ENCODE measurements around the gene TMEM201.

DNA sequence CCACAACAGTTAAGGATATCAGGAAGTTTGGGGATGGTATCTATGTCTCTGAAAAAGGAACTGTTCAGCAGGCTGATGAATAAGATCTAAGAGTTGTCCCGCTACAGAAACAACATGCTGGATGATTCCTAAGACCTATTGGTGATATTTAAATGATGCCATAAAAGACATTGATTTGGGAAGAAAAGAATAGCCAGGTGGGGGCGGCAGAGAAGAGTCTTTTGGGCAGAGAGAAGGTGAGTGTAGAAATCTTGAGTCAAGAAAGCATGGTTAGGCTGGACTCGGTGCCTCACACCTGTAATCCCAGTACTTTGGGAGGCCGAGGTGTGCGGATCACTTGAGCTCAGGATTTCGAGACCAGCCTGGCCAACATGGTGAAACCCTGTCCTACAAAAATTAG is 11.8 kb upstream of the TMEM201 start:
- TF ChIP-seq, protein P1, sequence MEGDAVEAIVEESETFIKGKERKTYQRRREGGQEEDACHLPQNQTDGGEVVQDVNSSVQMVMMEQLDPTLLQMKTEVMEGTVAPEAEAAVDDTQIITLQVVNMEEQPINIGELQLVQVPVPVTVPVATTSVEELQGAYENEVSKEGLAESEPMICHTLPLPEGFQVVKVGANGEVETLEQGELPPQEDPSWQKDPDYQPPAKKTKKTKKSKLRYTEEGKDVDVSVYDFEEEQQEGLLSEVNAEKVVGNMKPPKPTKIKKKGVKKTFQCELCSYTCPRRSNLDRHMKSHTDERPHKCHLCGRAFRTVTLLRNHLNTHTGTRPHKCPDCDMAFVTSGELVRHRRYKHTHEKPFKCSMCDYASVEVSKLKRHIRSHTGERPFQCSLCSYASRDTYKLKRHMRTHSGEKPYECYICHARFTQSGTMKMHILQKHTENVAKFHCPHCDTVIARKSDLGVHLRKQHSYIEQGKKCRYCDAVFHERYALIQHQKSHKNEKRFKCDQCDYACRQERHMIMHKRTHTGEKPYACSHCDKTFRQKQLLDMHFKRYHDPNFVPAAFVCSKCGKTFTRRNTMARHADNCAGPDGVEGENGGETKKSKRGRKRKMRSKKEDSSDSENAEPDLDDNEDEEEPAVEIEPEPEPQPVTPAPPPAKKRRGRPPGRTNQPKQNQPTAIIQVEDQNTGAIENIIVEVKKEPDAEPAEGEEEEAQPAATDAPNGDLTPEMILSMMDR (IDR thresholded peaks at IDR 0.05), result no peak
- TF ChIP-seq EP300 (IDR thresholded peaks at IDR 0.05), result no peak
- TF ChIP-seq POLR2AphosphoS5 (IDR thresholded peaks at IDR 0.05), result no peak
